Ammon's horn (tissue), 1 donor: Measurements from ENCODE around the gene ZNF417.
"Not testable (repeated sequence)": the region's sequence is repeated elsewhere in the genome, so short reads cannot be mapped to it uniquely, and the experiment has no call there.

ENCODE experiments used
- DNase-seq: peaks from one replicate; pipeline ENCODE4 v3.0.0-alpha.2; 2016; ENCODE audit warnings: low spot score

The ZNF417 gene

GRCh38 chr19:57887195-57887941 lies 29.0 kb downstream of the ZNF417 start:
- no peak for DNase-seq

- DNase-seq, result no peak
These were observed 30.3 kb downstream of the ZNF417 start for GRCh38 chr19:57886046-57886445.

GRCh38 chr19:57873883-57874799 lies 42.3 kb downstream of the ZNF417 start:
- not testable (repeated sequence) for DNase-seq

- DNase-seq, result no peak
These were observed 43.9 kb downstream of the ZNF417 start for GRCh38 chr19:57872450-57872849.

GRCh38 chr19:57870225-57870624 lies 46.2 kb downstream of the ZNF417 start:
- no peak for DNase-seq

- not testable (repeated sequence) for DNase-seq
These were observed 46.7 kb downstream of the ZNF417 start for GRCh38 chr19:57869655-57870054.

- no peak for DNase-seq
These were observed 48.4 kb downstream of the ZNF417 start for GRCh38 chr19:57867868-57868492.
